ENCODE results near the gene RAB30. TPM values are rescaled to one million over a fixed set of nuclear protein-coding genes. Genes with fewer than 3 reads are reported as not detected.

Gene RAB30
- total RNA-seq, 1 donor from 2014 or later, result 5.8 TPM

DNA sequence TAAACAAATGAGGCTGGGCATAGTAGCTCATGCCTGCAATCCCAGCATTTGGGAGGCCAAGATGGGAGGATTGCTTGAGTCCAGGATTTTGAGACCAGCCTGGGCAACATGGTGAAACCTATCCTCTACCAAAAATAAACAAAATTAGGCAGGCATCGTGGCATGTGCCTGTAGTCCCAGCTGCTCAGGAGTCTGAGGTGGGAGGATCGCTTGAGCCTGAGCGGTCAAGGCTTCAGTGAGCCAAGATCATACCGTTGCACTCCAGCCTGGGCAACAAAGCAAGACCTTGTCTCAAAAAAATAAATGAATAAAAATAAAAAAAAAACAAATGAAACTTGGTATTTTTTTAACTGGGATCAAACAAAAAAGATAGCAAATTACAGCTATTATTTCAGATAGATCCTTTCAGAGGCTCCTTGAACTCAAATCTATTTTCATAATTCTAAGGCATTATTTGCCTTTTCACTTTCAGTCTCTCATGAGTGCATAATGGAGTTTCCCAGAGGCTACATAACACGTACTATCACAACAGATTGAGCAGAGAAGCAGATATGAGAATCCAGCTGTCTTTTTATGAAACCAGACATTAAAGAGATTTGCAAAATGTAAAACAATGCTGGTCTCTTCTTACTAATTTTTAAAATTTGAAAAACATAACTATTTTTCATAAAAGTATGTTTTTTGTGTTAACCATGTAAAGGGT lies 147.0 kb downstream of the RAB30 start:
- TF ChIP-seq, protein P1, sequence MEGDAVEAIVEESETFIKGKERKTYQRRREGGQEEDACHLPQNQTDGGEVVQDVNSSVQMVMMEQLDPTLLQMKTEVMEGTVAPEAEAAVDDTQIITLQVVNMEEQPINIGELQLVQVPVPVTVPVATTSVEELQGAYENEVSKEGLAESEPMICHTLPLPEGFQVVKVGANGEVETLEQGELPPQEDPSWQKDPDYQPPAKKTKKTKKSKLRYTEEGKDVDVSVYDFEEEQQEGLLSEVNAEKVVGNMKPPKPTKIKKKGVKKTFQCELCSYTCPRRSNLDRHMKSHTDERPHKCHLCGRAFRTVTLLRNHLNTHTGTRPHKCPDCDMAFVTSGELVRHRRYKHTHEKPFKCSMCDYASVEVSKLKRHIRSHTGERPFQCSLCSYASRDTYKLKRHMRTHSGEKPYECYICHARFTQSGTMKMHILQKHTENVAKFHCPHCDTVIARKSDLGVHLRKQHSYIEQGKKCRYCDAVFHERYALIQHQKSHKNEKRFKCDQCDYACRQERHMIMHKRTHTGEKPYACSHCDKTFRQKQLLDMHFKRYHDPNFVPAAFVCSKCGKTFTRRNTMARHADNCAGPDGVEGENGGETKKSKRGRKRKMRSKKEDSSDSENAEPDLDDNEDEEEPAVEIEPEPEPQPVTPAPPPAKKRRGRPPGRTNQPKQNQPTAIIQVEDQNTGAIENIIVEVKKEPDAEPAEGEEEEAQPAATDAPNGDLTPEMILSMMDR (IDR thresholded peaks at IDR 0.05; ENCODE audit: insufficient read depth, low read length, poor library complexity, severe bottlenecking), result no peak
- no peaks in the 10 kb centered on the region for H3K27me3 ChIP-seq (ENCODE audit: control insufficient read depth, insufficient read depth, low read length)
- no peaks in the 10 kb centered on the region for H3K36me3 ChIP-seq (ENCODE audit: control insufficient read depth, insufficient read depth, low read length)
- no peak overlapping the region for H3K4me3 ChIP-seq (ENCODE audit: low read depth, low read length)
- DNase-seq (ENCODE audit: low read depth), result no peak

Other genes with a start within 250 kb of the RAB30 start
- gene PRCP, start 171.5 kb downstream of the RAB30 start, total RNA-seq, result 23.7 and 29.7 TPM in 2 replicates
- 1.6 and 3.2 TPM in 2 replicates for gene DDIAS, start 170.2 kb downstream of the RAB30 start, total RNA-seq
- gene PCF11, start 85.2 kb upstream of the RAB30 start, total RNA-seq, result 31.0 and 42.5 TPM in 2 replicates
- gene ANKRD42, start 121.8 kb upstream of the RAB30 start, total RNA-seq, result 10.0 and 11.5 TPM in 2 replicates
- 67.4 and 68.1 TPM in 2 replicates for gene CCDC90B, start 214.5 kb upstream of the RAB30 start, total RNA-seq